LNCAP (cell line): Measurements from ENCODE around the gene BOD1L1.

Source experiments
- CTCF ChIP-seq: fragments of 450-650 bp; IDR thresholded peaks from 2 replicates; pipeline ENCODE4 v1.5.1; 2017; ENCODE audit warnings: mild to moderate bottlenecking

The BOD1L1 gene

GRCh38 chr4:13570916-13571315 lies 56.6 kb downstream of the BOD1L1 start:
- TF ChIP-seq CTCF, result no peak

GRCh38 chr4:13567125-13567524 lies 60.4 kb downstream of the BOD1L1 start:
- no peak for TF ChIP-seq CTCF

GRCh38 chr4:13562876-13563275 lies 64.6 kb downstream of the BOD1L1 start:
- no peak for TF ChIP-seq CTCF

- no peak for TF ChIP-seq CTCF
Measured at GRCh38 chr4:13561673-13562072, 65.9 kb downstream of the BOD1L1 start.

- TF ChIP-seq CTCF, result no peak
Measured at GRCh38 chr4:13559413-13559812, 68.1 kb downstream of the BOD1L1 start.

GRCh38 chr4:13558881-13559280 lies 68.6 kb downstream of the BOD1L1 start:
- no peak for TF ChIP-seq CTCF

- TF ChIP-seq CTCF, result no peak
Measured at GRCh38 chr4:13555325-13555724, 72.2 kb downstream of the BOD1L1 start.

GRCh38 chr4:13553081-13553480 lies 74.4 kb downstream of the BOD1L1 start:
- no peak for TF ChIP-seq CTCF
